Coronary artery (tissue), 2 donors: Measurements from ENCODE around the gene MAGI1.

Source experiments
- DNase-seq: peaks from one replicate; pipeline ENCODE4 v3.0.0-alpha.2; 2017; ENCODE audit warnings: low spot score
- H3K27ac ChIP-seq, 2 donors: fragments of 200-600 bp; sonication (generic); one replicate each; pipeline ENCODE4 v1.5.1; 2016 to 2019
- H3K4me3 ChIP-seq: fragments of 200-600 bp; sonication (generic); 2 replicates; pipeline ENCODE4 v1.5.1; 2016; ENCODE audit warnings: mild to moderate bottlenecking, moderate library complexity
- TF ChIP-seq, protein P1 (sequence below): fragments of 200-600 bp; sonication (generic); IDR thresholded peaks from one replicate; pipeline ENCODE4 v1.5.1; 2019; ENCODE audit warnings: antibody characterized with exemption

MAGI1 gene

DNA sequence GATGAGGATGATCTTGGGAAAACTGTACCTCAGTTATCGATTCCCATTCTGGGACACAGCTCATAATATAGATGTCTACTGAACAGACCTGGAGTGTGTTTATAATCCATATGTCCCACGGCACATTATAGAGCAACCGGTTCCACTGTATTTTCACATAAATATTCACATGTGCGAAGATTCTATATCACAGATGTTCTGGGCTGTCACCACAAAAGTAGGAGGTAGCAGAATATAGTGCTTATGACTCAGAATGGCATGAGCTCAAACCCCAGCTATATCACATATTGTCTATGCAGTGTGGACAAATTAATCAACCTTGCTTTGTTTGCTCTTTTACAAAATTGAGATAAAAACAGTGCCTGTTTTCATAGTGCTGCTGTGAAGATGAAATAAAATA lies 710.6 kb downstream of the MAGI1 start:
- TF ChIP-seq, protein P1, sequence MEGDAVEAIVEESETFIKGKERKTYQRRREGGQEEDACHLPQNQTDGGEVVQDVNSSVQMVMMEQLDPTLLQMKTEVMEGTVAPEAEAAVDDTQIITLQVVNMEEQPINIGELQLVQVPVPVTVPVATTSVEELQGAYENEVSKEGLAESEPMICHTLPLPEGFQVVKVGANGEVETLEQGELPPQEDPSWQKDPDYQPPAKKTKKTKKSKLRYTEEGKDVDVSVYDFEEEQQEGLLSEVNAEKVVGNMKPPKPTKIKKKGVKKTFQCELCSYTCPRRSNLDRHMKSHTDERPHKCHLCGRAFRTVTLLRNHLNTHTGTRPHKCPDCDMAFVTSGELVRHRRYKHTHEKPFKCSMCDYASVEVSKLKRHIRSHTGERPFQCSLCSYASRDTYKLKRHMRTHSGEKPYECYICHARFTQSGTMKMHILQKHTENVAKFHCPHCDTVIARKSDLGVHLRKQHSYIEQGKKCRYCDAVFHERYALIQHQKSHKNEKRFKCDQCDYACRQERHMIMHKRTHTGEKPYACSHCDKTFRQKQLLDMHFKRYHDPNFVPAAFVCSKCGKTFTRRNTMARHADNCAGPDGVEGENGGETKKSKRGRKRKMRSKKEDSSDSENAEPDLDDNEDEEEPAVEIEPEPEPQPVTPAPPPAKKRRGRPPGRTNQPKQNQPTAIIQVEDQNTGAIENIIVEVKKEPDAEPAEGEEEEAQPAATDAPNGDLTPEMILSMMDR, result no peak
- no peak for DNase-seq
- H3K27ac ChIP-seq, result no peak overlapping the region
- no peak overlapping the region for H3K4me3 ChIP-seq

DNA sequence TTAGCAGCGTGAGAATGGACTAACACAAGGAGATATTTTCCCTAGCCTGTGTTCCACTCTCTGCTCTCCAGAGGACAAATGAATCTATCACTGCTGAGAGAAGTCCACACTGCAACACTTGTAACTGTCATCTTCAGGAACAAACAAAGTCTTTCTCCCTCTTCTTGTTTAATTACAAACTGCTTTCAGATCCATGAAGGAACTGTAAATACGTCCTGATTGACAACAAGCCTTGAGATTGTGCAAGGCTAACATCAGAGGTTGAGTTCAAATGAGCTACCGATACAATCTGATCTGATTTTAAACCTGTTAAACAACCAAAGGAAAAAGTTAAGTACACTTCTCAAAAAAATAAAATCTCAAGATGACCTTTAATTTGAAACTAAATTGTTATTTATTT lies 712.1 kb downstream of the MAGI1 start:
- no peak overlapping the region for H3K4me3 ChIP-seq
- TF ChIP-seq, protein P1, result no peak
- DNase-seq, result no peak
- peak overlapping the region in 1 of 2 donors; percentile 22 for H3K27ac ChIP-seq

DNA sequence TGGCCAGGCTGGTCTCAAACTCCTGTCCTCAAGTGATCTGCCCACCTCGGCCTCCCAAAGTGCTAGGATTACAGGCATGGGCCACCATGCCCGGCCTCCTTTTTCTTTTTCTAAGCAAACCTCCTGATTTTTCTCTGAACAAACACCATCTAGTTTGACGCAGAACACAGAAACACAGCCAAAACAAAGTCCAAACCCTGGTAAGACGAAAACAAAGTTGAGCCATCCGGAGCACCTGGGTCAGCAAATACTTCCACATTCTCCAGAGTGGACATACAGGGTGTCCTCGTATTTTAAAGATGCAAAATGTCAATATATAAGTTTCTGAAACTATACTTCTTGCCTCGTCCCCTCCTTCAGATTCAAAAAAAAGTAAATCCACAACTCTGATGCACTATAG lies 715.8 kb downstream of the MAGI1 start:
- DNase-seq, result no peak
- no peak overlapping the region for H3K27ac ChIP-seq
- H3K4me3 ChIP-seq, result no peak overlapping the region
- TF ChIP-seq, protein P1, result no peak

DNA sequence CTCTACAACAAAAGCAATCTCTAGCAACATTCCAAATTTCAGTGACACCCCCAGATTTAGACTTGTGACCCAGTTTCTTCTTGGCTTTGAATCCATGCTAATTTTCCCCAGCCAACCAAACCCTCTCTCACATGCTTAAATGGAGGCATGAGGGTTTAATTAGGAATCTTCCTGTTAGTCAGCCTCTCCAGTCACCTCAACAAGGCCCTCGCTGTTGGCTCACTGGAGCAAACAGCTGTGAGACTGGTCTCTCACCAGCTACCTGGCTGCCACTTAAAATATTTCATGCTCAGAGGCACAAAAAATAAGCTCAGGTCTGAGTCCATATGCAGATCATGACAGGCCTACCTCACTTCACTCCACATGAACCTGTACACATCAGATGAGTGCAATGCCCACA lies 720.5 kb downstream of the MAGI1 start:
- H3K4me3 ChIP-seq, result no peak overlapping the region
- DNase-seq, result no peak
- H3K27ac ChIP-seq, result no peak overlapping the region
- TF ChIP-seq, protein P1, result no peak

DNA sequence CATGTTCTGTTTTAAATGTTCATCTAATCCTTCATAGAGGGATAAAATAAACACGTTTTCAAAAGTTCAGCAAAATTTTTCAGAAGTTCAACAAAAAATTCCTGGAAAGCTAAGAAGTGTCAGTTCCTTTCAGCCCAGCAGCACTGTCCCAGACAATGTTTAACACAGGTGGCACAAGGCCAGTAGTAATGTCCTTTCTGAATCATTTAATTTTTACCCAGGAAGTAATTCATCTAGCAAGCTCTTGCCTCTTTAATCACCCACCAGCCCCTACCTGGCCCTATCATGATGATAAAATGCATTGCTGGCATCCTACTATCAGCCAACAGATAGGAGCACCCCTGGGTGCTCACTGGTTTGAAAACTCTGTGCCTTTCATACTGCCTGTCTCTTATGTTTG lies 723.8 kb downstream of the MAGI1 start:
- H3K27ac ChIP-seq, result no peak overlapping the region

DNA sequence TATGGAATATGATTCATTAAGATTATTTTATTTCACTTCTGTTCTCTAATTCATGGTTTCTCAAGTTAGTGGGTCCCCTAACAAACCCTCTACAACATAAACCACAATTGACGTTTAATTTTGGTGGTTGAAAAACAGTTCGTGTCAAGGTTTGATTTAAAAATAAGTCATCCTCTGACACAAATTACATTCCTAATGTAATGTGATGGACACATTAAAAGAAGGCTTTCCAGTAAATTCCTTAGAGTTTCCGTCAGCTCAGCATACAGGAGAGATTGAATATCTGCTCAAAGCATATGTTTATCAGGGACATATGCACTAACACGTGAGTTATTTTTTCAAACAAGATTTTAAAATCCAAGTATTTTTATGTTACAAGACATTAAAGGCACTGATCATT lies 724.4 kb downstream of the MAGI1 start:
- DNase-seq, result no peak
- TF ChIP-seq, protein P1, result no peak
- no peak overlapping the region for H3K27ac ChIP-seq
- H3K4me3 ChIP-seq, result no peak overlapping the region

More for the DNA sequence above, 723.8 kb downstream of the MAGI1 start:
- H3K4me3 ChIP-seq, result no peak overlapping the region
- TF ChIP-seq, protein P1, result no peak
- DNase-seq, result no peak

DNA sequence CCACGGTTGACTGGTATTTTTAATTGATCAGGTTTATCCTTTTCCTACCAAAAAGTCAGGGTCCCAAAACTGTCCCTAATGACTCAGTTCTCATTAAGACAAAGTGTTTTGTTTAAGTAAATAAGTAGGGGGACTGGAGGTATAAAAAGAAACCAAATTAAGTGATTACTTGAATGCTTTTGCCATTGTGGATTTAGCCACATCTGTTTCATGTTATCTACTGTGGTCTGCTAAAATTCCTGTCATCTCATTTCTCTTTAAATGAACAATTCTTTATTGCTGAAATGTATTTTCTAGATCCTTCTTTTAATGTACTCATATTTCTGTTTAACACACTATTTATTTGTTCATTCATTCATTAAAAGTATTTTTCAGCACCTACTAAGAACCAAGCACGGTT lies 725.1 kb downstream of the MAGI1 start:
- no peak for DNase-seq
- H3K27ac ChIP-seq, result no peak overlapping the region
- TF ChIP-seq, protein P1, result no peak
- H3K4me3 ChIP-seq, result no peak overlapping the region
